Activated CD8-positive, alpha-beta memory T cell treated with anti-CD3 and anti-CD28 coated beads, Interleukin-2, amount 50 U/mL, for 4 hours (primary cell): ENCODE measurements around the gene CCDC178.

Experiments
- DNase-seq: peaks from one replicate; pipeline ENCODE4 v3.0.0-alpha.2; 2020

Gene CCDC178

GRCh38 chr18:33114749-33115148, 325.8 kb downstream of the CCDC178 start:
- no peak for DNase-seq

- DNase-seq, result no peak
These were observed 327.1 kb downstream of the CCDC178 start for GRCh38 chr18:33113416-33113815.

- no peak for DNase-seq
These were observed 333.0 kb downstream of the CCDC178 start for GRCh38 chr18:33107511-33107910.

- DNase-seq, result no peak
These were observed 339.2 kb downstream of the CCDC178 start for GRCh38 chr18:33101316-33101715.

GRCh38 chr18:33099626-33100025, 340.9 kb downstream of the CCDC178 start:
- no peak for DNase-seq

- DNase-seq, result no peak
These were observed 343.4 kb downstream of the CCDC178 start for GRCh38 chr18:33097126-33097525.

- no peak for DNase-seq
These were observed 350.1 kb downstream of the CCDC178 start for GRCh38 chr18:33090461-33090860.

GRCh38 chr18:33076601-33077000, 363.9 kb downstream of the CCDC178 start:
- no peak for DNase-seq

GRCh38 chr18:33074125-33074524, 366.4 kb downstream of the CCDC178 start:
- DNase-seq, result no peak

GRCh38 chr18:33062834-33063364, 377.6 kb downstream of the CCDC178 start:
- DNase-seq, result no peak

GRCh38 chr18:33052886-33053285, 387.6 kb downstream of the CCDC178 start:
- no peak for DNase-seq

GRCh38 chr18:33051407-33051806, 389.1 kb downstream of the CCDC178 start:
- DNase-seq, result no peak

GRCh38 chr18:33040213-33040612, 400.3 kb downstream of the CCDC178 start:
- no peak for DNase-seq

GRCh38 chr18:33034945-33035344, 405.6 kb downstream of the CCDC178 start:
- DNase-seq, result no peak

GRCh38 chr18:33034212-33034611, 406.3 kb downstream of the CCDC178 start:
- no peak for DNase-seq

- DNase-seq, result no peak
These were observed 418.2 kb downstream of the CCDC178 start for GRCh38 chr18:33022370-33022769.

GRCh38 chr18:33020877-33021276, 419.6 kb downstream of the CCDC178 start:
- no peak for DNase-seq

GRCh38 chr18:33014060-33014796, 426.3 kb downstream of the CCDC178 start:
- DNase-seq, result no peak

GRCh38 chr18:33010149-33010548, 430.4 kb downstream of the CCDC178 start:
- DNase-seq, result no peak

GRCh38 chr18:32998921-32999320, 441.6 kb downstream of the CCDC178 start:
- DNase-seq, result no peak

- DNase-seq, result no peak
These were observed 442.2 kb downstream of the CCDC178 start for GRCh38 chr18:32998285-32998684.

- no peak for DNase-seq
These were observed 456.8 kb downstream of the CCDC178 start for GRCh38 chr18:32983721-32984120.

- no peak for DNase-seq
These were observed 459.6 kb downstream of the CCDC178 start for GRCh38 chr18:32980896-32981295.

- no peak for DNase-seq
These were observed 465.0 kb downstream of the CCDC178 start for GRCh38 chr18:32975501-32975900.

GRCh38 chr18:32975163-32975436, 465.4 kb downstream of the CCDC178 start:
- DNase-seq, result no peak
